HG03432 (cell line): ENCODE data around the gene RC3H2.
"Not testable (repeated sequence)": the region's sequence is repeated elsewhere in the genome, so short reads cannot be mapped to it uniquely, and the experiment has no call there.

ENCODE experiments used
- ATAC-seq: cut with Tn5 transposase; IDR thresholded peaks from one replicate; pipeline ENCODE4 v1.9.1; 2021; ENCODE audit warnings: mild to moderate bottlenecking, moderate library complexity; ENCODE audit not compliant: unreplicated experiment

The RC3H2 gene

GRCh38 chr9:122922713-122923112, 17.6 kb upstream of the RC3H2 start:
- ATAC-seq = no peak

GRCh38 chr9:122918310-122918709, 13.2 kb upstream of the RC3H2 start:
- no peak for ATAC-seq

- peak; percentile 96 for ATAC-seq
Observed at GRCh38 chr9:122912964-122913673, 8.0 kb upstream of the RC3H2 start, which contains the start of gene ZBTB6. ZBTB6 (minus strand) TSS chr9:122913323; CDS start chr9:122912072, 1,251 bp downstream.

- ATAC-seq = no peak
Observed at GRCh38 chr9:122912671-122912963, 7.5 kb upstream of the RC3H2 start.

- ATAC-seq = not testable (repeated sequence)
Observed at GRCh38 chr9:122906122-122906521, 963 bp upstream of the RC3H2 start.

GRCh38 chr9:122904466-122904822, 715 bp downstream of the RC3H2 start:
- peak; percentile 36 for ATAC-seq

GRCh38 chr9:122900791-122901190, 4.4 kb downstream of the RC3H2 start:
- no peak for ATAC-seq

- ATAC-seq = no peak
Observed at GRCh38 chr9:122897969-122898368, 7.2 kb downstream of the RC3H2 start.

GRCh38 chr9:122888480-122888879, 16.7 kb downstream of the RC3H2 start:
- no peak for ATAC-seq

- no peak for ATAC-seq
Observed at GRCh38 chr9:122883125-122883524, 22.0 kb downstream of the RC3H2 start.

GRCh38 chr9:122879443-122879842, 25.7 kb downstream of the RC3H2 start:
- ATAC-seq = no peak

- ATAC-seq = no peak
Observed at GRCh38 chr9:122875523-122875922, 29.6 kb downstream of the RC3H2 start.

GRCh38 chr9:122867276-122867675, 37.9 kb downstream of the RC3H2 start:
- not testable (repeated sequence) for ATAC-seq

GRCh38 chr9:122866079-122866478, 39.1 kb downstream of the RC3H2 start:
- ATAC-seq = no peak

GRCh38 chr9:122865300-122865699, 39.9 kb downstream of the RC3H2 start:
- no peak for ATAC-seq

- ATAC-seq = no peak
Observed at GRCh38 chr9:122863407-122863806, 41.8 kb downstream of the RC3H2 start.

GRCh38 chr9:122860319-122861142, 44.6 kb downstream of the RC3H2 start:
- no peak for ATAC-seq

GRCh38 chr9:122857815-122858214, 47.3 kb downstream of the RC3H2 start:
- no peak for ATAC-seq

GRCh38 chr9:122852085-122852786, 52.9 kb downstream of the RC3H2 start:
- ATAC-seq = not testable (repeated sequence)

- no peak for ATAC-seq
Observed at GRCh38 chr9:122848256-122848943, 56.8 kb downstream of the RC3H2 start.

- ATAC-seq = no peak
Observed at GRCh38 chr9:122846371-122846940, 58.7 kb downstream of the RC3H2 start.
